NCI-H2029 treated with DMSO at 0.1 percent for 48 hours (cell line): ENCODE results near the gene CSNK1A1L.

ENCODE experiments used
- DNase-seq: peaks from one replicate; lab custom pipeline; 2025; lab: John Stamatoyannopoulos, UW

Gene CSNK1A1L

GRCh38 chr13:37105251-37105714 is at the start of gene CSNK1A1L:
Gene CSNK1A1L (minus strand): TSS chr13:37105664. CDS start chr13:37105256, 408 bp downstream.
- DNase-seq, result no peak

- no peak for DNase-seq
Observed at GRCh38 chr13:37149380-37149779, 43.9 kb upstream of the CSNK1A1L start.

GRCh38 chr13:37148501-37148900 is 43.0 kb upstream of the CSNK1A1L start:
- DNase-seq, result no peak

- DNase-seq, result no peak
Observed at GRCh38 chr13:37144661-37145060, 39.2 kb upstream of the CSNK1A1L start.

GRCh38 chr13:37143911-37144310 is 38.4 kb upstream of the CSNK1A1L start:
- no peak for DNase-seq

GRCh38 chr13:37142877-37143276 is 37.4 kb upstream of the CSNK1A1L start:
- no peak for DNase-seq

GRCh38 chr13:37141011-37141410 is 35.5 kb upstream of the CSNK1A1L start:
- no peak for DNase-seq

GRCh38 chr13:37139356-37139755 is 33.9 kb upstream of the CSNK1A1L start:
- DNase-seq, result no peak

GRCh38 chr13:37138926-37139325 is 33.5 kb upstream of the CSNK1A1L start:
- DNase-seq, result no peak

GRCh38 chr13:37138169-37138568 is 32.7 kb upstream of the CSNK1A1L start:
- no peak for DNase-seq

- DNase-seq, result no peak
Observed at GRCh38 chr13:37136633-37137032, 31.2 kb upstream of the CSNK1A1L start.

GRCh38 chr13:37136187-37136586 is 30.7 kb upstream of the CSNK1A1L start:
- DNase-seq, result no peak

- DNase-seq, result no peak
Observed at GRCh38 chr13:37134411-37135041, 29.1 kb upstream of the CSNK1A1L start.

GRCh38 chr13:37132211-37132610 is 26.7 kb upstream of the CSNK1A1L start:
- no peak for DNase-seq

- no peak for DNase-seq
Observed at GRCh38 chr13:37131092-37131491, 25.6 kb upstream of the CSNK1A1L start.

- DNase-seq, result no peak
Observed at GRCh38 chr13:37129866-37130265, 24.4 kb upstream of the CSNK1A1L start.

- no peak for DNase-seq
Observed at GRCh38 chr13:37127691-37128241, 22.3 kb upstream of the CSNK1A1L start.

GRCh38 chr13:37123337-37123736 is 17.9 kb upstream of the CSNK1A1L start:
- no peak for DNase-seq

- DNase-seq, result no peak
Observed at GRCh38 chr13:37118016-37118415, 12.6 kb upstream of the CSNK1A1L start.

- DNase-seq, result no peak
Observed at GRCh38 chr13:37114250-37114649, 8.8 kb upstream of the CSNK1A1L start.

GRCh38 chr13:37113534-37113933 is 8.1 kb upstream of the CSNK1A1L start:
- DNase-seq, result no peak

- DNase-seq, result no peak
Observed at GRCh38 chr13:37109051-37109678, 3.7 kb upstream of the CSNK1A1L start.

- no peak for DNase-seq
Observed at GRCh38 chr13:37107868-37108267, 2.4 kb upstream of the CSNK1A1L start.

- no peak for DNase-seq
Observed at GRCh38 chr13:37107456-37107855, 2.0 kb upstream of the CSNK1A1L start.
